ENCODE data around the gene GALNT17.

DNA sequence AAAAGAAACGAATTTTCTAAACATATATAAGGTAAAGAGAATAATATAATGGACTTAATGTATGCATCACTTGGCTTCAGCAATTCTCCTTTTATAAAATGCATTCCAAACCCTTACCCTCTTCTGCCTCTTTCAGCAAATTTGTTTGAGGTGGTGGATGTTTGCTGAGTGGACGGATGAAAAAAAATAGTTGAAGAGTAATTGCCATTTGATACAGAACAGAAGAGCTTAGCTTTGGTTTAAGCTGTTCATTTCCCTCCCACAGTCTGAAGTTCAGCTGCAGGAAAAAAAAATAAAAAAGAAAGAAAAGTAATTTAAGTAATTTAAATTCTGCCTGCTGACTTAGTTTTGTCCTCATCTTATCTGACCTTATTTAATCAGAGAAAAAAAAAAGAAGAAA, 138.6 kb downstream of the GALNT17 start:
- TF ChIP-seq, protein P1, sequence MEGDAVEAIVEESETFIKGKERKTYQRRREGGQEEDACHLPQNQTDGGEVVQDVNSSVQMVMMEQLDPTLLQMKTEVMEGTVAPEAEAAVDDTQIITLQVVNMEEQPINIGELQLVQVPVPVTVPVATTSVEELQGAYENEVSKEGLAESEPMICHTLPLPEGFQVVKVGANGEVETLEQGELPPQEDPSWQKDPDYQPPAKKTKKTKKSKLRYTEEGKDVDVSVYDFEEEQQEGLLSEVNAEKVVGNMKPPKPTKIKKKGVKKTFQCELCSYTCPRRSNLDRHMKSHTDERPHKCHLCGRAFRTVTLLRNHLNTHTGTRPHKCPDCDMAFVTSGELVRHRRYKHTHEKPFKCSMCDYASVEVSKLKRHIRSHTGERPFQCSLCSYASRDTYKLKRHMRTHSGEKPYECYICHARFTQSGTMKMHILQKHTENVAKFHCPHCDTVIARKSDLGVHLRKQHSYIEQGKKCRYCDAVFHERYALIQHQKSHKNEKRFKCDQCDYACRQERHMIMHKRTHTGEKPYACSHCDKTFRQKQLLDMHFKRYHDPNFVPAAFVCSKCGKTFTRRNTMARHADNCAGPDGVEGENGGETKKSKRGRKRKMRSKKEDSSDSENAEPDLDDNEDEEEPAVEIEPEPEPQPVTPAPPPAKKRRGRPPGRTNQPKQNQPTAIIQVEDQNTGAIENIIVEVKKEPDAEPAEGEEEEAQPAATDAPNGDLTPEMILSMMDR (conservative IDR thresholded peaks at IDR 0.05; ENCODE audit: low read depth, low read length) = no peak
- no peak for TF ChIP-seq EZH2 (IDR thresholded peaks at IDR 0.05; ENCODE audit: borderline replicate concordance, low read depth, low read length, poor library complexity, severe bottlenecking)

Data from A673 (cell line).